Loucy (cell line): ENCODE results near the gene KLF16.

Source experiments
- H2AFZ ChIP-seq: fragments of 200-600 bp; sonication (generic); 2 replicates; pipeline ENCODE4 v1.6.0; 2016; ENCODE audit warnings: antibody characterized with exemption, mild to moderate bottlenecking, low read length, moderate library complexity
- H3F3A ChIP-seq: fragments of 200-600 bp; 2 replicates; pipeline ENCODE4 v1.6.0; 2016; ENCODE audit warnings: antibody characterized with exemption, low read depth, mild to moderate bottlenecking
- H3K27me3 ChIP-seq: fragments of 200-600 bp; sonication (generic); 2 replicates; pipeline ENCODE4 v1.6.1; 2014; ENCODE audit warnings: low read length, mild to moderate bottlenecking; ENCODE audit not compliant: insufficient read depth, poor library complexity, severe bottlenecking
- H3K36me3 ChIP-seq: fragments of 200-600 bp; sonication (generic); 2 replicates; pipeline ENCODE4 v1.6.1; 2016; ENCODE audit warnings: low read length; ENCODE audit not compliant: insufficient read depth
- H3K4me1 ChIP-seq: fragments of 200-600 bp; sonication (generic); 2 replicates; pipeline ENCODE4 v1.5.1; 2014; ENCODE audit warnings: low read length, mild to moderate bottlenecking; ENCODE audit not compliant: insufficient read depth, poor library complexity, severe bottlenecking
- H3K4me2 ChIP-seq: fragments of 200-600 bp; sonication (generic); 2 replicates; pipeline ENCODE4 v1.6.0; 2014; ENCODE audit warnings: antibody characterized with exemption, low read length, low read depth, mild to moderate bottlenecking; ENCODE audit not compliant: poor library complexity, severe bottlenecking
- H3K4me3 ChIP-seq: fragments of 200-600 bp; sonication (generic); 2 replicates; pipeline ENCODE4 v1.5.1; 2014; ENCODE audit warnings: low read length, mild to moderate bottlenecking, mixed read lengths; ENCODE audit not compliant: poor library complexity, severe bottlenecking
- H3K79me2 ChIP-seq: fragments of 200-600 bp; sonication (generic); 2 replicates; pipeline ENCODE4 v1.6.1; 2014; ENCODE audit warnings: low read length; ENCODE audit not compliant: insufficient read depth
- H3K9ac ChIP-seq: fragments of 200-600 bp; sonication (generic); 2 replicates; pipeline ENCODE4 v1.6.0; 2014; ENCODE audit warnings: mild to moderate bottlenecking, low read depth, low read length, moderate library complexity; ENCODE audit not compliant: poor library complexity, severe bottlenecking
- H3K9me2 ChIP-seq: fragments of 200-600 bp; sonication (generic); replicated peaks from 2 replicates; pipeline ENCODE4 v1.6.1; 2016; ENCODE audit warnings: low read depth, low read length, mixed read lengths
- H3K9me3 ChIP-seq: fragments of 200-600 bp; sonication (generic); 2 replicates; pipeline ENCODE4 v1.6.1; 2014; ENCODE audit warnings: mild to moderate bottlenecking, antibody characterized with exemption, low read length, low read depth; ENCODE audit not compliant: insufficient read depth
- H4K20me1 ChIP-seq: fragments of 200-600 bp; sonication (generic); 2 replicates; pipeline ENCODE4 v1.6.0; 2014; ENCODE audit warnings: antibody characterized with exemption, low read length, mild to moderate bottlenecking; ENCODE audit not compliant: insufficient read depth, poor library complexity, severe bottlenecking
- CTCF ChIP-seq: fragments of 200-600 bp; sonication (generic); conservative IDR thresholded peaks from 2 replicates; pipeline ENCODE4 v1.5.1; 2014; ENCODE audit warnings: mild to moderate bottlenecking, antibody characterized with exemption, low read length
- EZH2phosphoT487 ChIP-seq: fragments of 200-600 bp; IDR thresholded peaks from 2 replicates; pipeline ENCODE4 v1.6.1; 2018; ENCODE audit warnings: antibody characterized with exemption, mild to moderate bottlenecking, moderate library complexity, borderline replicate concordance

Gene KLF16

GRCh38 chr19:1833540-1833939 lies 29.8 kb downstream of the KLF16 start:
- Histone ChIP-seq H3K9me2 (no peaks in the 10 kb centered on the region), H3K9me3 (no peaks in the 10 kb centered on the region), H3K36me3 (peaks cover 2% of the 10 kb centered on the region; the same call in 1 of the 2 replicates), H2AFZ (no peak overlapping the region), H3K4me3 (no peak overlapping the region), H3F3A (no peaks in the 10 kb centered on the region), H3K79me2 (peaks cover 47% of the 10 kb centered on the region; the same call in 1 of the 2 replicates), H3K4me1 (no peaks in the 10 kb centered on the region), H3K4me2 (no peak overlapping the region), H4K20me1 (peaks cover 20% of the 10 kb centered on the region), H3K27me3 (no peaks in the 10 kb centered on the region), H3K9ac (no peak overlapping the region)
- TF ChIP-seq CTCF (no peak), EZH2phosphoT487 (no peak)

- no peak overlapping the region for H3K9ac ChIP-seq
- no peak overlapping the region for H2AFZ ChIP-seq
- H3K4me3 ChIP-seq: no peak overlapping the region
These were observed 31.2 kb downstream of the KLF16 start for GRCh38 chr19:1832046-1832663.

GRCh38 chr19:1830978-1831377 lies 32.4 kb downstream of the KLF16 start:
- Histone ChIP-seq H3K79me2 (peaks cover 26% of the 10 kb centered on the region; the same call in 1 of the 2 replicates), H3K9me3 (no peaks in the 10 kb centered on the region), H3K9me2 (no peaks in the 10 kb centered on the region), H3K27me3 (no peaks in the 10 kb centered on the region), H3K4me3 (no peak overlapping the region), H3F3A (no peaks in the 10 kb centered on the region), H2AFZ (no peak overlapping the region), H3K9ac (no peak overlapping the region), H4K20me1 (peaks cover 10% of the 10 kb centered on the region), H3K4me2 (no peak overlapping the region), H3K36me3 (peaks cover 12% of the 10 kb centered on the region; the same call in 1 of the 2 replicates), H3K4me1 (no peaks in the 10 kb centered on the region)
- TF ChIP-seq CTCF: no peak
- TF ChIP-seq EZH2phosphoT487: no peak

More at GRCh38 chr19:1832046-1832663, 31.2 kb downstream of the KLF16 start:
- Histone ChIP-seq H3K4me1 (no peaks in the 10 kb centered on the region), H3K27me3 (no peaks in the 10 kb centered on the region), H4K20me1 (peaks cover 14% of the 10 kb centered on the region), H3K4me2 (no peak overlapping the region), H3K79me2 (peaks cover 38% of the 10 kb centered on the region; the same call in 1 of the 2 replicates), H3F3A (no peaks in the 10 kb centered on the region), H3K9me2 (no peaks in the 10 kb centered on the region), H3K9me3 (no peaks in the 10 kb centered on the region), H3K36me3 (peaks cover 7% of the 10 kb centered on the region; the same call in 1 of the 2 replicates)
- TF ChIP-seq CTCF: no peak
- no peak for TF ChIP-seq EZH2phosphoT487
